ENCODE data around the gene PUM1. TPM values are rescaled to one million over a fixed set of nuclear protein-coding genes. Genes with fewer than 3 reads are reported as not detected.

Gene PUM1
- total and polyA plus RNA-seq, 8 donors = 12.9 to 126 (median 78.5) TPM

DNA sequence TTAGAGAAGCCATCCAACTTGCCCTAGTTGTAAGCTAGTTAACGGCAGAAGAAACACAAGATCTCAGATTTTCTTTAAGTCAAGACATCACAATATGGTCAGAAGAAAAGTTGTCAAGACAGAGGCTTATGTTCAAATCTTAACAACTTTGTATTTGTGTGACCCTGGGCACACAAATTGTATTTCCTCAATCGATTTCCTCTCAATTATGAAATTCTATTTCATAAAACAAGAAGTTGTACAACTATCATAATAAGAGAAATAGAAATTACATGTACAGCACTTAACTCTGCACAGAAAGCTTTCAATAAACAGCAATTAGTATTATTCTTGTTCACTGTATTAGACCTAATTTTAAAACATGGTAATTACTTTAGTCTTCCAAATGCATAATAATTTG lies 94.0 kb downstream of the PUM1 start:
- intact Hi-C loops (cut with DNase I; ENCODE audit: low total_unique reads) = no loop called here
- no peaks in the 10 kb centered on the region for H3K27me3 ChIP-seq
- no peaks in the 10 kb centered on the region for H3K9me3 ChIP-seq
- H3K27ac ChIP-seq = no peak overlapping the region
- H3K36me3 ChIP-seq = peaks cover 18 to 53% (median 51%) of the 10 kb centered on the region in 4 donors
- TF ChIP-seq CTCF (IDR thresholded peaks at IDR 0.05) (no peak), EP300 (IDR thresholded peaks at IDR 0.05) (no peak), POLR2AphosphoS5 (IDR thresholded peaks at IDR 0.05) (no peak), POLR2A (IDR thresholded peaks at IDR 0.05) (no peak)
- DNase-seq = no peak
- WGBS, 5 donors = 80 to 87% (median 84%) methylated on average over 2 of the region's 2 CpGs
- H3K4me1 ChIP-seq = peaks cover 31 to 78% (median 47%) of the 10 kb centered on the region in 4 donors
- H3K4me3 ChIP-seq = no peak overlapping the region

- no peak overlapping the region for H3K4me3 ChIP-seq
- H3K4me1 ChIP-seq = peaks cover 17 to 78% (median 43%) of the 10 kb centered on the region in 4 donors
- H3K36me3 ChIP-seq = peaks cover 29 to 68% (median 63%) of the 10 kb centered on the region in 4 donors
- no peaks in the 10 kb centered on the region for H3K27me3 ChIP-seq
- H3K9me3 ChIP-seq = no peaks in the 10 kb centered on the region
- no peak overlapping the region for H3K27ac ChIP-seq
- DNase-seq = no peak
- no peak for TF ChIP-seq POLR2A (IDR thresholded peaks at IDR 0.05)
- intact Hi-C loops (cut with DNase I; ENCODE audit: low total_unique reads) = no loop called here
These were observed 95.6 kb downstream of the PUM1 start for GRCh38 chr1:30969903-30970302.

GRCh38 chr1:30968220-30968971 lies 97.1 kb downstream of the PUM1 start:
- Histone ChIP-seq H3K4me3 (no peak overlapping the region), H3K27ac (no peak overlapping the region), H3K4me1 (peaks cover 11 to 73% (median 38%) of the 10 kb centered on the region in 4 donors), H3K36me3 (peaks cover 37 to 72% (median 64%) of the 10 kb centered on the region in 4 donors), H3K27me3 (no peaks in the 10 kb centered on the region), H3K9me3 (no peaks in the 10 kb centered on the region)
- DNase-seq = no peak
- no peak for TF ChIP-seq CTCF (IDR thresholded peaks at IDR 0.05)
- no peak for TF ChIP-seq EP300 (IDR thresholded peaks at IDR 0.05)
- no peak for TF ChIP-seq POLR2A (IDR thresholded peaks at IDR 0.05)
- no peak for TF ChIP-seq POLR2AphosphoS5 (IDR thresholded peaks at IDR 0.05)
- intact Hi-C loops (cut with DNase I; ENCODE audit: low total_unique reads) = no loop called here
- WGBS, 5 donors = 61 to 74% (median 66%) methylated on average over 8 of the region's 8 CpGs

DNA sequence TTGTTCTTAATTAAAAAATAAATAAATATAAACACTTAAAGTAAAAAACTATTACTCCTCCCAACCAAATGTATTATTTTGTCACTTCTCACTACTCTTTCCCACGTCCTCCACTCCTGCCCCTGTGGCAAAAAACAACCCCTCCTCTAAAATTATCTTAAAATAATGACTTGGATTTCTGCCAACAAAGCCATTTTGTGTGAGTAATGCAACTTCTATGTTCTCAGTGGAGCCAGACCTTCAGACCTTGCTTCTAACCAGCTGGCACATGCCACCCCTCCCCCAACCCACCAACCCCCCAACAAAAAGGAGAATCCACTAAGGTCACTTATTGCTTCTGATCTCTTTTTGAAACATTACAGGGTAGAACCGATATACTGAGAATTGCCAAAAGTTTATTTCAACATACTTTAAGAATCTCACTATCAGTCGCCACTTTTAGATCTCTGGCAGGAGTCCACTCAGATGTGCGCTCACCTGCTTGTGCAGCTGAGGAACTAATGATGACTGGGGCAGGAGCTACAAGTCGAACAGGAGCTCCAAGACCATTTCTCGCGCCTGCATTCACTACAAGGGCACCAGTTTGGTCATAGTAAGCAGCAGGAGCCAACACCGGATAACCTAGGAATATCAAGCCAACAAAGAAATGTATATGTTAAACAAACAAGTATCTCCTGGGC lies 98.7 kb downstream of the PUM1 start:
- TF ChIP-seq POLR2AphosphoS5 (IDR thresholded peaks at IDR 0.05) (peak in 1 of 3 donors; percentile 22), CTCF (IDR thresholded peaks at IDR 0.05) (no peak)
- Histone ChIP-seq H3K4me1 (peaks cover 11 to 79% (median 38%) of the 10 kb centered on the region in 4 donors), H3K4me3 (no peak overlapping the region), H3K27ac (peak overlapping the region in 4 of 5 donors; percentile 12 to 61 (median 31)), H3K9me3 (no peaks in the 10 kb centered on the region), H3K27me3 (no peaks in the 10 kb centered on the region), H3K36me3 (peaks cover 50 to 80% (median 74%) of the 10 kb centered on the region in 4 donors)
- WGBS, 5 donors = 34 to 54% (median 35%) methylated on average over 8 of the region's 8 CpGs
- intact Hi-C loops (cut with DNase I; ENCODE audit: low total_unique reads) = no loop called here
- peak in 1 of 2 donors; percentile 84 for DNase-seq
